GM12873 (cell line): ENCODE measurements around the gene PIAS2.

ENCODE experiments used
- CTCF ChIP-seq: IDR thresholded peaks from 2 replicates; pipeline ENCODE4 v1.5.1; 2012; ENCODE audit warnings: low read depth, mild to moderate bottlenecking, moderate library complexity, low read length, control low read depth; ENCODE audit not compliant: insufficient read depth; ENCODE audit errors: missing control alignments

Gene PIAS2

GRCh38 chr18:46761059-46761769 is 156.1 kb downstream of the PIAS2 start:
- TF ChIP-seq CTCF, result no peak

GRCh38 chr18:46759890-46760289 is 157.4 kb downstream of the PIAS2 start:
- no peak for TF ChIP-seq CTCF

GRCh38 chr18:46756559-46757201 is 160.6 kb downstream of the PIAS2 start, which contains the start of gene ST8SIA5:
Gene ST8SIA5, minus strand, starts transcription at chr18:46757053. Its CDS starts 545 bp downstream, at chr18:46756508.
- no peak for TF ChIP-seq CTCF

GRCh38 chr18:46756025-46756558 is 161.2 kb downstream of the PIAS2 start:
- TF ChIP-seq CTCF, result no peak

GRCh38 chr18:46755315-46756024 is 161.8 kb downstream of the PIAS2 start:
- no peak for TF ChIP-seq CTCF

GRCh38 chr18:46754661-46755292 is 162.5 kb downstream of the PIAS2 start:
- TF ChIP-seq CTCF, result no peak
